ENCODE results near the gene TRPC6.
"Not testable (repeated sequence)": the region's sequence is repeated elsewhere in the genome, so short reads cannot be mapped to it uniquely, and the experiment has no call there.

Gene TRPC6

DNA sequence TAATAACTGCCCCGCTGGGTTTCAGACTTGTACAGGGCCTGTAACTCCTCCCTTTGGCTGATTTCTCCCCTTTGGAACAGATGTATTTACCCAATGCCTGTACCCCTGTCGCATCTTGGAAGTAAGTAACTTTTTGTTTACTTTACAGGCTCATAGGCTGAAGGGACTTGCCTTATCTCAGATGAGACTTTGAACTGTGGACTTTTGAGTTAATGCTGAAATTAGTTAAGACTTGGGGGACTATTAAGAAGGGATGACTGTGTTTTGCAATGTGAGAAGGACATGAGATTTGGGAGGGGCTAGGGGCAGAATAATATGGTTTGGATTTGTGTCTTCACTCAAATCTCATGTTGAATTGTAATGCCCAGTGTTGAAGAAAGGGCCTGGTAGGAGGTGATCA lies 62.0 kb downstream of the TRPC6 start:
- DNase-seq (ENCODE audit: low spot score) = no peak

DNA sequence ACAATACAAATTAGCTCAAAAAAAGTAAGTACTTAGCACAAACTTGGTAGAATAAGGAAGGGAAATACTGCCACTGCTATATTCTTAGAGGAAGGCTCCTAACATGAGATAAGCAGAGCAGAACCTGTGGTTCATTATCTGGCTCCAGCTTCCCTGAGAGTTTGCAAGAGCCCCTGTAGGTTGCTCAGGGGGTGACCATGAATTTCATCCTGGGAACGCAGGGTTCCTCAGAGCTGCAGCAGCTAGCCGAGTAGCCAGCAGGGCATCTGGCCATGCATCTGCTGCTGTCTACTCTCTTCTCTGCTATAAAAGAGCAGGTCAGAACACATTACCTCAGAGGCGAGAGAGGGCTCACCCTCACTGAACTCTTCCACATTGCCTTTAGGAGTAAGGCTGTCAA lies 67.3 kb downstream of the TRPC6 start:
- no peak for DNase-seq (ENCODE audit: low spot score)

DNA sequence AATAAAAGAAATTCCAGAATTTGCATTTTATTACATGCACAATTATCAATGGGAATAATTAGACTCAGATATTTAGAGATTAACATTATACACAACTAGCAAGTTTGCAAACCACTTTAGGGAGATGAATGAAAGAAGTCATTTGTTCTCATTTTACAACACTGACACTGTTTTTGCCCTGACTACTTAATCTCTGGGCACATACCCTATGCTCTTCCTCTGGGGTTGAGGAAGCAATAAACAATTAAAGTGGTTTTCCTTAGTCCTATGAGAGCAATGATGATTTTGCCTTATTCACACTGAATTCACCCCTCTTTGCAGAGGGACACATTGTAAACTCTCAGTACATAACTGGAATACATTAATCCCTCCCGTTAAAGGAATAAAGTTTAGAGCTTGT lies 72.7 kb downstream of the TRPC6 start:
- no peak for DNase-seq (ENCODE audit: low spot score)

DNA sequence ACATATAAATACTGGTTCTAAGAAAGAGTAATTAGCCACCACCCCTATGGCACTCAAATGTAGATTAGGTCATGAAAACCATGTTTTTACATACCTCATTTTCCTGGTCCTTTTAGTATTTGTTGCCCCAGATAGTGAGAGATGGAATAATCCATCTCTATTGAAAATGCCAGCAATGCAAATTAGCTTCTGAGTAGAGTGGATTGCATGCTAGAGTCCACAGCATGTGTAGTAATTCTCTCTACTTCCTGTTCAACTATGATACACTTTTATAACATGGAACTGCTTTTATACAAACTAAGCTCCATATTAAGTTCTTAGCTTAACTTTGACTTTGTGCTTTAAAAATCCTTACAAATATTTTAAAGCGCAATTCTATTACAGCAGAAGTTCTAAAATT lies 73.2 kb downstream of the TRPC6 start:
- no peak for DNase-seq (ENCODE audit: low spot score)

DNA sequence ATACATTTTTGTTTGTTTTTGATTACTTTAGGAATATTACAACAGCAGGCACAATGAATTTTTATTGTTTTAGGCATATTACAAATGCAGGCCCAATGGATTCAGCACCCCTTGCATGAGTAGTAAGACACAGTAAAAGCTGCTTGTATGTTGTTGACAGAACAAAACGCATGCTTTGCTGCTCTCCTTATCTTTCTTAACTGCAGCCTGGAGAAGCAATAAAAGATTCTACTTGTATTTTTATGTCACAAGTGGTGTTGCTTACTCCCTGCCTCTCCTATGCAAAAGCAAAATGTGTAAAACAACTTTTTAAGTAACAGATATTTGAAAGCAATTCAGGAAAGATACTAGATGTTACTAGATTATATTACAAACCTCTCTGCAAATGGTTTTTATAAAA lies 73.9 kb downstream of the TRPC6 start:
- DNase-seq (ENCODE audit: low spot score) = no peak

DNA sequence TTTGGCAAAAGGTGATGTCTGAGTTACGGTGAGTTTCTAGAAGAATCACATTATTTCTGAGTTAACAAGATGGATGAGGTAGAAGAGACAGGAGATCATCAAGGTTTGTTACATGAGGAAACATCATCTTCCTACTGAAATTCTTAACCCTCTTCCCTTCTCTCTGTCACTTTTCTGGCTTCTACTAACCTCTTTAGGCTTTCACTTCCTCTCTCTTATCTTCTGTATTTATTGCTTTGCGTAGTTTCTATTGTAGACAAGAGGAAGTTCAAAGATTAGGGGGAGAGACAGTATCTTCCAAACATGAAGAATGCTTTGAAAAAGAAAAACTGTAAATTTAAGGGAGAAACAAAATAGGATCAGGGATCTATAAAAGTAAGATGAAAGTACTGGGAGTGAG lies 75.4 kb downstream of the TRPC6 start:
- DNase-seq (ENCODE audit: low spot score) = no peak

DNA sequence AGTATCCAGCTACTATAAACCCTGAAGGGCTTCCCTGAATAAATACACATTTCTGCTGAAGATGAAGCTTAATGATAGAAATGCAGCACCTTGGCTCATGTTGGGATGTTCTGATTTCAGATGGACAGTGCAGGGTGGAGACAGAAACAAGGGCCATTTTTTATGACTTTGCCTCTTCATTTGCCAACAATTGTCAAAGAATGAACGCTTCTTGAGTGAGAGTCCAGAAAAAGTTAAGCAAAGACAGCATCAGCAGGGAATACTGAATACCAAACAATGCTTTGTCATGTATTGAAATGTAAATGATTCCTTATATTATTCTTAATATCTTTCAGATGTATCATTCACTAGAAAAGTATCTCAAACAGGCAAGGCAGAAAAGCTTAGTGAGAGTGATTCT lies 84.9 kb downstream of the TRPC6 start:
- DNase-seq (ENCODE audit: low spot score) = no peak

DNA sequence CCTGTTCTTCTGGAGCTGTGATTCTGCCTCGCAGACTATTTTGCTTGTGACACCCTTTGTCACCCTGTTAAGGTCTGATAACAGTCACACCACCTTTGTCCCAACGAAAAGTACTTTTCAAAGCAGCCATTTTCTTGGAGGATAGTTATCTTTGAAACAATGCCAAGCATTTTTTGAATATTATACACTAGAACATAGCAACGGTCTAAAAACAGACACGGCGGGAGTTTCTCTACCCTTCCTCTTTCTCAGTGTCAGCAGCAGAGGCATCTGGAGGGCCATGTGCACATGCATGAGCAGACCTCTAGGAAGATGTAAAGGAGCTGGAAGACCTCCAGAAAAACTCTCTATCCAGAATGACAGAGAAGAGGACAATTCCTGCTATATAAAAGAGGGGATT lies 86.5 kb downstream of the TRPC6 start:
- no peak for DNase-seq (ENCODE audit: low spot score)

DNA sequence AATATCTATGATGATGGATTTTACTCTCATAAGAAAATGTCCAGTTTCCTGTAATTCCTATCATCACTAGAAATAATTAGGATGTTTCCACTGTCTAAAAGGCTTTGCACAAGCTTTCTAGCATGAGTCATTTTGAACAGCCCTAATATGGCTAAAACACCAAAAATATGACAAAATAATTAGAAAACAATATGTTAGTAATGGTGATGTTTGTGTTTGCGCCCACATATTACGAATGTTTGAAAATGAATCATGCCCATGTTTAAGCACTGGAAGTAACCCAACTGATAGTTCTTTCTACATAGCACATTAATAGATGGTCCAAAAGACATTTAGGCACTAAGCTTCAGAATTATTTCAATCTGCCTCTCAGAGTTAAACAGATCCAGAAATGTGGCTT lies 96.0 kb downstream of the TRPC6 start:
- peak; percentile 52 for DNase-seq (ENCODE audit: low spot score)

DNA sequence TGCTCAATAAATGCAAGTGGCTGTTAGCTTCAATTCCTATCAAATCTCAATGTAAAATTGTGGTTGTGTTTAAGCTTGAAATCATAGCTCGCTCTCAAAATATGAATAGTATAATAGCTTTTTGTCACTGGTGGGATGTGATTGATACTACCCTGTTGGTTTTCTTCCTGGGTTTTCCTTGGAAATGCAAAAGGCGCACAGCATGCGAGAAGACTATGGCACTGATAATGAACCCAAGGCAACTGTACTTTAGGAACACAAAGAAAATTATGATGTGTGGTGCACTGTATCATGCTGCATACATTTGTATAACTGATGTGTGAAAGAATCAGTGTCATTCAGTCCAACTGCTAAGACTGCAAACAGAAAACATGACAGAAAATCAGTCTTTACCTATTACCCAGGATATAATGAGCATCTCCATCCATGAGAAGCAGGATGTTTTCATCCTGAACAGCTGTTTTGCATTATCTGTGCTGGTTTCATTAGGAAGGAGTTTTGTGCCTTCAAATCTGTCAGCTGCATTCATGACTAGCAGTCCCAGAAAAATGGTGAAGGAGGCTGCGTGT lies 101.2 kb downstream of the TRPC6 start:
- DNase-seq (ENCODE audit: low spot score) = no peak

DNA sequence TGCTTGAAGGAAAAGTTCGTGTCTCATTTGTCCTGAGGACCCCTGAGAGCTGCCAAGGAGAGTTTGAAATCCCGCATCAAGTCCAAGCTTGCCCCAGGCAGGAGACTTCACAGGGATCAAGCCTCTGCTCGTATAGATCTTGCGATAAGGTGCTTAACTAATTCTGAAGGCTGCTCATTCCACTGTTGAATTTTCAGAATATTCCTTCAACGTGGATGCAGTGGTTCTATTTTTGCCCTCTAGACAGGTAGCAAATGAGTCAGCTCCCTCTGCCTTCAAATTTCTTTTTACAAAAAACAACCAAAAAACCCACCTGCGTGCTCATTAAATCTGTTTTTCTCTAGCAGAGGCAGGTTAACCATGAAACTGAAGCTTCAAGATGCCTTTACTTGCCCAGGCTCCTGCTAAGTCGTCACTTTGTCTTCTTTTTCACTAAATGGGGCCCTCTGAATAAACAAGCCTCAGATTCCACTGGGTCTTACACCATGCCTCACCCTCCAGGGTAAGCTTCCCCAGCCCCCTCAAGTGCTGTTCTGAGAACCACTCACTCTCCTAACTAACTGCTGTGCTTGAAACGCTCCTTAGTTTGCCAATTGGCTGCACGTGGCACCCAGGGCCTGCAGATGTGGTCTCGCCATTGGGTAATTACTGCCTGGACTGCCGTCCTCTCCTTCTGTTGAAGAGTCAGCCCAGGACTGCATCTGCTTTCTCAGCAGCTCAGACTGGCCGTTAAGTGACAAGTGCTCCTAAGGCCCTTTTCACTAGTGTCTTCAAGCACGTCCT lies 105.0 kb downstream of the TRPC6 start:
- no peak for DNase-seq (ENCODE audit: low spot score)

DNA sequence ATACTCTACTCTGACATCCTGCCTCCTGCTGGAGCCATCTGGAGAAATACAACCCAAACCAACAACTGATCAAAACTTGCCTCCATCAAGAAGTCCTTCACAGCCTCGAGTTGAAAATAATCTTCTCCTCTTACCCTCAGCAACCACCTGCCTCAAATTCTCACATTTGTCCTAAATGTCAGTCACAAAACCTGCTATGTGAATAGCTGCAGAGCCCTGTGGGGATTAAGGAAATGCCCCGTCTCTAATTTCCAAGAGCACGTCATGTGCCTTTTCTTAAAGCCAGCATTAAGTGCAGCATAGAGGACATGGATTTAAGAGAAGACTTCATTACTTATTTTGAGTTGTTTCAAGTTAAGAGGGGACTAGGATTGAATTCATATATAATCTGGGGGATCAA lies 105.9 kb downstream of the TRPC6 start:
- DNase-seq (ENCODE audit: low spot score) = no peak

DNA sequence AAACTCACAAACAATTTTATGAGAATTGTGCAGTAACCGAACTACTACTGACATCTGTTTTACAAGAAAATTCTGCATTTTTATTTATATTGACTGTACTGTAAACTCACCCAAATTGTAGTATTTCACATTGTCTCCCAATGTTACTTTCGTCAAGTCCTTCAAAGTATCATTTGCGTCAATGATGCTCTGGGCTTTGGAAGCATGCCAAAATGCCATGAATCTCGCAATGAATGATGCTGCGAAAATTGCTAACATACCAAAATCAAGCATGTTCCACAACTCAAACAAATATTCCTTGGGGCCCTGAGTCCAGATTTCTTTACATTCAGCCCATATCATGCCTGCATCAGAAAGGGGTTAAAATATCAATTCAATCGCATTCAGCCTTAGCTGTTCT lies 107.6 kb downstream of the TRPC6 start:
- no peak for DNase-seq (ENCODE audit: low spot score)

DNA sequence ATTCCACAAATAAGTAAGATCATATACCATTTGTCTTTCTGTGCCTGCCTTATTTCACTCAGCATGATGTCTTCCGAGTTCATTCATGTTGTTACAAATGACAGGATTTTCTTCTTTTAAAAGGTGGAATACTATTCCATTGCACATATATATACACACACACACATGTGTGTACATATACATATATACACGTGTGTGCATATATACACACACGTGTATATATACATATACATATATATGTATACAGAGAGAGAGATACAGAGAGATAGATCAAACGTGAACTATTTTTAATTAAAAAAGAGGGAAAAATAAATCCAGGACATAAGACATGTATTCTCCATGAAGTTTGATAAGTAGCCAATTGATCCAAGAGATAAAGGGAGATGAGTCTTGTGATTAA lies 108.1 kb downstream of the TRPC6 start:
- no peak for DNase-seq (ENCODE audit: low spot score)

DNA sequence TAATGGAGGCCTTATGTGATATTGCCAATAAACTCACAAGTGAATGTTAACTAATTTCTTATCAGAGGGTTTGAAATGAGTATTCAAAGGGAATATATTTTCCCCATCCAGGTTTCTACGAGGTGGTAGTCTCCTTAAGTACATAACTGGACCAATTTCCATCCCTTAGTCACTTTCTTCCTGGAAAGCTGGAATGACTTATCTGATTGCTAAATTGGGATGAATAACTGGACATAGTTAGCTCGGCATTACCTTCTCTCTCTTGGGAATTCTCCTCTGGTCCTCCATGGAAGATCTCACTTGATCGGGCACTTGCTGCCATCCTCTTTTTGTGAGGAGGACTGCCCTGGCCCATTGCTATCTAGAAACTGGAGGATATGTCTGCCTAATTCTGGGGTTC lies 109.1 kb downstream of the TRPC6 start:
- DNase-seq (ENCODE audit: low spot score) = no peak

DNA sequence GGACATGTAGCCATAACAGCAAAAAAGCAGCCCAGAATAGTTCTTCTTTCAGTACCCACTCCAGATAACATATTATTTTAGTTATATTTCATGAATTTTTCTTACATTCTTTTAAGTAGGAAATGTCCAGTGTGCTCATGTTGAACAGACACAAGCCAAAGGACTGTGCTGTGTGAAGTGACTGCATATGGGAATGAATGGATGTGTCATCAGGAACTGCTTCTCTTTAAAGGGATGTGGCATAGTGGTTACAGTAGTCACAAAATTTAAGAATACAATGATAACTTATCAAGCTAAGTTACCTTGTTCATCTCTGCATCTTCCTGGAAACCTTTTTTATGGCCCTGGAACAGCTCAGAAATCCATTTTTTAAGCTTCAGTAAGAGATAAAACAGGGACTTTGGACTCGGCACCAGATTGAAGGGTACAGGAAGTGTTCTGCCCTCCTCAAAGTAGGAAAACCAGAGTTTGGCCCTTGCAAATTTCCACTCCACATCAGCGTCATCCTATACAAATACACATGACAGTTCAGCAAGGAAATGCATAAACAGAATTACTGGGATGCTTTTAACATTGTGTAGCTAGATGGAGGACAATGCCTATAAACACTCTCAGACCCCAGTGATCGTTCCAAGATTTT lies 112.8 kb downstream of the TRPC6 start:
- DNase-seq (ENCODE audit: low spot score) = peak; percentile 48

DNA sequence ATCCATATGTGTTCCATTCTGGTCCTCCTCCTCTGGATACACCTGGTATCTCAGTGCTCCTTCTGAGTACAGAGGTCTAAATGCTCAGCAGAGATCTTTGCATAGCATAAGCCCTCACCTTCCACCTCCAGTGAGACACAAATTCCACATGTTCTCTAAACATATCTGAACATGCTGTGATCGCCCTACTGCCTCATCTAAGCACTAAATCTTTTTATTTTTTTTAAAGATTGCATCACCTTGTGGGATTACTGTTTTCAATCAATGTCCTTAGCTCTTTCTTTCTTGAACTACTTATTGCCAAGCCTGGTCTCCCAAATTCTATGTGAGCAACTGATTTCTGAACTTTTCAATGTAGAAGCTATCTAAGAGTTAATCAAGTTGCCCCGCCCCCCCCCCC lies 113.4 kb downstream of the TRPC6 start:
- DNase-seq (ENCODE audit: low spot score) = no peak

DNA sequence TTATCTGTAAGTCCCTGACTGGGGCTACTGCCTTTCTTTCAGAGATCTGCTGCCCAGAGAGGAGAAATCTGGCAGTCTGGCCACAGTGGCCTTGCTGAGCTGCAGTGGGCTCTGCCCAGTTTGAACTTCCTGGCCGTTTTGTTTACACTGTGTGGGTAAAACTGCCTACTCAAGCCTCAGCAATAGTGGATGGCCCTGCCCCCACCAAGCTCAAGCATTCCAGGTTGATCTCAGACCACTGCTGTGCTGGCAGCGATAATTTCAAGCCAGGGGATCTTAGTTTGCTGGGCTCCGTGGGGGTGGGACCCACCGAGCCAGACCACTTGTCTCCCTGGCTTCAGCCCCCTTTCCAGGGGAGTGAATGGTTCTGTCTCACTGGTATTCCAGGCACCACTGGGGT lies 117.5 kb downstream of the TRPC6 start:
- no peak for DNase-seq (ENCODE audit: low spot score)

DNA sequence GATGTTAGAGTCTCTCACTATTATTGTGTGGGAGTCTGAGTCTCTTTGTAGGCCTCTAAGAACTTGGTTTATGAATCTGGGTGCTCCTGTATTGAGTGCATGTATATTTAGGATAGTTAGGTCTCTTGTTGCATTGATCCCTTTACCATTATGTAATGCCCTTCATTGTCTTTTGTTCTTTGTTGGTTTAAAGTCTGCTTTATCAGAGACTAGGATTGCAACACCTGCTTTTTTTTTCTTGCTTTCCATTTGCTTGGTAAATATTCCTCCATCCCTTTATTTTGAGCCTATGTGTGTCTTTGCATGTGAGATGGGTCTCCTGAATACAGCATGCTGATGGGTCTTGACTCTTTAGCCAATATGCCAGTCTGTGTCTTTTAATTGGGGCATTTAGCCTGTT lies 119.4 kb downstream of the TRPC6 start:
- not testable (repeated sequence) for DNase-seq (ENCODE audit: low spot score)

DNA sequence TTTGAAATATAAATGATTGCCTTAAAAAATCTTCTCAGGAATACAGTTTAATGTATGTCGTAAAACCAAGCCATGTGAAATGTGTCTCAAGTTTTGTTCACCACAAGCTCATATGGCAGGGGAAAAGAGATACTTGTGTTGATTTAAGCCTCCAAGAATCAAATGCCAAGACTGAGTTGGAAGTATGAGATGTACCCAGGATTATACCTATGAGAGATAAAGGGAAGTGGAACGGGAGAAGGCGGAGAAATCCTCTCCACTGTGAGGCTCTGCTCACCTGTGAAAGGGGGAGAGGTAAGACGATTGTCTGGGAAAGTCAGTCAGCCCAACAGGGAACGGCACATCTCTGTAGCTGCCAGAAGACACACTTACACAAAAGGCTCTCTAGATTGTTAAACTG lies 124.8 kb downstream of the TRPC6 start:
- DNase-seq (ENCODE audit: low spot score) = no peak

DNA sequence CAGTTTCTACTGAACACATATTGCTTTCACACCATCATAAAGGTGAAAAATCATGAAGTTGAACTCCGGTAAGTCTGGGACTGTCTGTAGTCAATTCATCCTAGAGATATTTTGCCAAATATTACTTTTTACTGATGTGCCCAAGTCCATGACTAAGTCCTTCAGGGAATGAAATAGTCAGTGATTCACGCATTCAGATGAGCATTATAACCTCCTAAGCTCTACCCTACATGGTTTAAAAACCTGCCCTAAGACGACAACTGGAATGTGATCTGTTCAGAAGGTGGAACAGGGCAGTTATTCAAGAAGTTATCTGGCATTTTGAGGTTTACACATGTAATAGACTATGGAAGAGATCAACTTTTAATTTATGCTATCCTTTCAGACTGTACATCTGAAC lies 125.6 kb downstream of the TRPC6 start:
- DNase-seq (ENCODE audit: low spot score) = peak; percentile 47

DNA sequence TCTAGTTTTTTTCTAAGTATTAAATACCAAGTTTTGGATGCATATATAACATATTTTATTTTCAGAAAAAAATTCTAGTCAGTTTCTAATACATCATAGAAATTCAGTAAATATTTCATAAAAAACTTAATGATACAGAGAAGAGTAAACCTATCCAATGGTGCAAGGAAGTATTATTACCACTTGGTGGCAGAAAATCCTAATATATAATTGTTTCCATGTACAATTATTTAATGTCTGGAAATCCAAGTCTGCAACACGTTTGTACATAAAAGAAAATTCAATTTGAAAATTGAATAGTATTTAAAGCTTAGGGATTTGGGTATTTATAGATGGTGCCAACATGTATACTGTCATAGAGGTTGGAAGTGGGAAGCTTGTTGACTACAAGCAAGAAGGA lies 127.0 kb downstream of the TRPC6 start:
- no peak for DNase-seq (ENCODE audit: low spot score)

DNA sequence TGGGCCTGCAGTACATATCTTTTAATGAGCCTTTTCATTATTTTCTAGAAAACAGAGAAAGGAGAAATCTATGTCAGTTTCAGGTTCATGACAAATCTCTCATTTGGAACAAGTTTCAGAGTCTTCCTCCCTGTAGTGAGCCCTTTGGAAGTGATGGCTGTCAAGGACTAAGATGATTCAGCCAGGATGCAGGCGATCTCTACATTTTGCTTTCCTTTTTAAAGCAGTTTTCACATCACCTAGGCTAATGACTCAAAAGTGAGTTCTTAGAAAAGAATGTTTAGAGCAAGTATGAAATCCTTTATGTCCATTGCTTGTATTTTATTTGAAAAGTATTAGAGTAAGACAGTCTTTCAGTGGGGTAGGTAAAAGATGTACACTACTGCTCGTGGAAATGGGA lies 130.1 kb downstream of the TRPC6 start:
- no peak for DNase-seq (ENCODE audit: low spot score)

Data from AG20443 (cell line).